IPS-11a (cell line): Measurements from ENCODE around the gene C9orf50.
"Not testable (repeated sequence)": the region's sequence is repeated elsewhere in the genome, so short reads cannot be mapped to it uniquely, and the experiment has no call there.

Experiments used
- H3K4me3 ChIP-seq: one replicate; pipeline ENCODE4 v1.5.1; 2013; ENCODE audit warnings: low read depth, low read length, control low read depth

C9orf50 gene, protein sequence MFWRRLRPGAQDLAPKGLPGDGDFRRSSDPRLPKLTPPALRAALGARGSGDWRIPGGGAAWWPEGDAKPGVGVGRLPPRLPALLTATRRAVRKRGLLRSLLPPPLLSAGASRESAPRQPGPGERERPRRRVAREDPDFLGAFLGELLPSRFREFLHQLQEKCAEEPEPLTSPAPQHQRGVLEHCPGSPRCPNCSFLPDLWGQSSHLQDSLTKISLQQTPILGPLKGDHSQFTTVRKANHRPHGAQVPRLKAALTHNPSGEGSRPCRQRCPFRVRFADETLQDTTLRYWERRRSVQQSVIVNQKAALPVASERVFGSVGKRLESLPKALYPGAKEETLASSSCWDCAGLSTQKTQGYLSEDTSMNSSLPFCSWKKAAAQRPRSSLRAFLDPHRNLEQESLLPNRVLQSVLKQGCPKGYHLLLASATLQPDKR

DNA sequence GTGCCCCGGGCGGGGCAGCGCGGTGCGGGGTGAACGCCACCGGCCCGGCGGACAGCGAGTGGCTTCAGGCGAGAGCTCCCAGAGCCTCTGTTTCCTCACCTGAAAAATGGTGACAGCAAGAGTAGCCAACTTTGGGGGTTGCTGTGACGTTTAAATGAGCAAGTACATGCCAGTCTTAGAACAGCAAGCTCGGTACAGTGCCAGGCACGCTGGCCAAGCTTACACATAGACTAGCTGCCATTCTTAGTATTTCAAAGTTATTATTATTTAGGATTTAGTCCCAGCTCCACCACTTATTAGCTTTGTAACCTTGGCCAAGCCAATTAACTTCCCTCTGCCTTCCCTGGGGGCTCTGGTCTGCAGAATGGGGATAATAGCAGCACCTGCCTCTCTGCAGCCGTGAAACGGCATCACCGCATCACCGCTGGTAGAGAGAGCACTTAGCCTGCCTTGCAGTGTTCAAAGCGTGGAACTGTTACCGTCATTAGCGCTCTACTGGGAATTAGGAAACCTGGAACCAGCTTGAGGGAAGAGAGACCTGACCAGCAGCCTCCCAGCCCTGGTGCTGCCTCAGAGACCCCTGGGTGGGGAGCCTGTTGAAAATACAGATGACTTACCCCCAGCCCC, at the start of gene C9orf50:
TSS of gene C9orf50 (minus strand) at position 433 of the 627 bp plus-strand sequence. CDS start 527 bp downstream, outside the sequence.
- peak within 1 kb of the TSS; percentile 43 for H3K4me3 ChIP-seq

DNA sequence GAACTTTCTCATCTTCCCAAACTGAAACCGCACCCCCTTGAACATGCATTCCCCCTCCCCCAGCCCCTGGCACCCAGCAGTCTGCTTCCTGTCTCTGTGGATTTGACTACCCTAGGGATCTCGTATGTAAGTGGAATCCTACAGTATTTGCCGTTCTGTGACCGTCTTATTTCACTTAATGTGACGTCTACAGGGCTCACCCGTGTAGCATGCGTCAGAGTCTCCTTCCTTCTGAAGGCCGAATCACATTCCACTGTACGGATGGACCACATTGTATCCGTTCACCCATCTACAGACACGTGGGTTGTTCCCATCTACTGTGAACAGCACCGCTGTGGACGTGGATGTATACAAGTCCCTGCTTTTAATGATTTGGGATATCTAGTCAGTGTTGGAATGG, 49.0 kb upstream of the C9orf50 start:
- H3K4me3 ChIP-seq, result no peak overlapping the region

DNA sequence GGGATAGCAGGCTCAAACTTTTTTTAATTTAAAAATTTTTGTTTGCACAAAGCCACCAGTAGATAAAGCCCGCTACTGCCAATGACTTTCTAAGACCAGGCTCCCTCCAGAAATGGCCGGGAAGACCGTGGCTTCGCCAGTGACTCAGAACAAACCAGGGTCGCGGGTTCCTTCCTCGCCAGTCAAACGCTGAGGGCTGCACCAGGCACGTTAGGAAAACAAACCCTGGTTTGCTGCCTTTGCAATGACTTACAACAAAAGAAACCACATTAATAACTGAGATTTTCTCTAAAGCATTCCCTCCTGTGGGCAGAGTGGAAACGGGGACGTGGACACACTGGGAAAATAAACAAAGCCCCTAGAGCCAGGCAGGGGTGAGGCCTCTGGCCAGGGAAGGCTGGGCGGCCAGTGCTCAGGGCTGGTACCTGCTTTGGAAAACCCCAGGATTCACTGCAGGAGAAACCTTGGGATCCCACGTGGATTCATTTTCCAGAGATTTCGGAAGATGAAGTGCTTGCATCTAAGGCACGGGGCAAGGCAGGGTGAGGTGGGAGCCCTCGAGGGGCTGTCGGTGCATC, 48.3 kb upstream of the C9orf50 start:
- H3K4me3 ChIP-seq, result no peak overlapping the region

DNA sequence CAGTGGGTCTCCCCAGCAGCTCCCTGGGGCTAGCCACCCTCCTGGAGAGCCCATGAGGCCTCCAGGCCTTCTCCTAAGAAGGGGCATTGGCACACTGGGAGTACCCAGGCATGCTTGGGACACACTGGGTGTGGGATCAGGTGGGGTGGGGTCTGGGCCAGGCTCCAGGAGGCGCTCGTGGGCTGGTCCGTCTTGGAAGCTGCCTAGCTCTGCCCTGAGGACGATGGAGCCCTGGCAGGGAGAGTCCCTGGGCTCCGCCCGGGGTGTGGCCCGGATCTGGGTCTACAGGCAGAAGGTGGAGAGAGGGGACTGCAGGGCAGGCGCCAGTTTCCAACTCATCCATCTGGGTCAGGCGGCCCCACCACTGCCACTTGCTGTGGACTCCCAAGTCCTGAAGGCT, 46.9 kb upstream of the C9orf50 start:
- no peak overlapping the region for H3K4me3 ChIP-seq

DNA sequence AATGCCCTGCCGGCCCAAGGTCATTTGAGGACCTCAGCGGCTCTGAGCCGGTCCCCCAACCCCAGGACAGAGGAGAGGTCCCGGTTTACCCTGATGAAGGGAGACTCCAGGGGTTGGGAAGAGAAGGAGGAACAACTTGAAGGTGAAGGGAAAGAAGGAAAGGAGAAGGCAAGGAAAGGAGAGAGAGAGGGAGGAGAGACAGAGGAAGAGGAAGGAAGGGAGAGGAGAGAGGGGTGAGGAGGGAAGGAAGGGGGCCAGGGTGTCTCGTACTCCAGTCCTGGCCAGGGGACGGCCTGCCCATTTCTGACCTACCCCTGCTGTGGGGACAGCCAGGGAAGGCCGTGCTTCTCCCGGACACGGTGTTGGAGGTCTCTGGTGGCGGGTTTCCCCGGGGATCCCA, 46.5 kb upstream of the C9orf50 start:
- no peak overlapping the region for H3K4me3 ChIP-seq

DNA sequence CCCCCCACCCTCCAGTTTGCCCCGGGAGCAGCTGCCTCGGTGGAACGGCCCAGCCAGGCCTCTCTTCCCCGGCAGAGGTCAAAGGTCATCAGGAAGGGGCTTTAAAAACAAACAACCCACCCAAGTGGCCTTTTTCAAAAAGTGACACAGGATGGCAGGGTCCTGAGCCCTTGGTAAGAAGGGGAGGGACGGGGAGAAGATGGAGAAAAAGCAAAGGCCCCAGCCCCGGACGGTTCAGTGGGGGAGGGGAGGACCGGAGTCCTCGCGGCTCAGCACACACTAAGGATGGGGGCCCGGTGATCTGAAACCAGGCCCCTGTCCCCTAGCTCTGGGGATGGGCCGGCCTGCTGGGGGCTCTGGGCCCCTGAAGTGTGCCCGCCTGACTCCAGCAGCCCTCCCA, 45.7 kb upstream of the C9orf50 start:
- H3K4me3 ChIP-seq, result no peak overlapping the region

DNA sequence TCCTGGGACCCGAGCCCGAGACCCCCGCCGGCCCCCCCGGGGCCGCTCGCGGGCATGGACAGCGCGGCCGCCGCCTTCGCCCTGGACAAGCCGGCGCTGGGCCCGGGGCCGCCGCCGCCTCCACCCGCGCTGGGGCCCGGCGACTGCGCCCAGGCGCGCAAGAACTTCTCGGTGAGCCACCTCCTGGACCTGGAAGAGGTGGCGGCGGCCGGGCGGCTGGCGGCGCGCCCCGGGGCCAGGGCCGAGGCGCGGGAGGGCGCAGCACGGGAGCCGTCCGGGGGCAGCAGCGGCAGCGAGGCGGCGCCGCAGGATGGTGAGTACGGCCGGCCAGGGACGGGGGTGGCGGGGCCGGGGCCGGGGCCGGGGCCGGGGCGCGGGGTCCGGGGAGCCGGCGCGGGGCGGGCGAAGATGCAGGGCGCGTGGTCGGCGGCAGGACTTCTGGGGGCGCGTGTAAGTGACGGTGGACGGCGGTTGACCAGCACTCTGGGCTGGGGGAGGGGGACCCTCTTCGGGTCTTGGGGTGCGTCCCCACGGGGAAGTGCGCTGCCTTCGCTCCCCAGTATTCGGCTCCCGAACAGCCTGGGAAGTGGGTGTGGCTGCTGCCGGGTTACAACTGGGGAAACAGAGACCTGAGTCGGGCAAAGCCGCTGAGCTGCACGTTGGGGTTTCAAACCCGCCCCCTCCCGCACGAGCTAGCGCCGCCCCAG, 45.1 kb upstream of the C9orf50 start:
- peak overlapping the region; percentile 48 for H3K4me3 ChIP-seq

DNA sequence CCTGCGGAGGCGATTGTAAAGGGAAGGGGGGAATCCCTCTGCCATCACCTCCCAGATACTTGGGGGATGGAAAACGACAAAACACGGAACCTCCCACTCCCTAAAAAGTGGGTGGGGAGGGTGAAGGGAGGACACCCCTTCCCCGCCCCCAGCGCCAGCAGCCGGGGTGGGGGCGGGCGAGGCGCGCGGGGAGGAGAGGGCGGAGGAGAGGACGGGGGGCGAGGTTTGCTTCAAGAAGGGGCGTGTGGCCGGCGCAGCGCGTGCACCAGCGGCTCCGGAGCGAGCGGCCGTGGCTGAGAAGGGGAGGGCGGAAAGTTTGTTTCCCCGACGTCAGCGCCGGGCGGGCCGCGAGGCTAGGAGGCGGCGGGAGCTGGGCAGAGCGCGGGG, 44.5 kb upstream of the C9orf50 start, which contains the start of gene PRRX2:
TSS of gene PRRX2 (plus strand) at position 259 of the 387 bp plus-strand sequence. CDS start 221 bp downstream, outside the sequence.
- peak within 1 kb of the TSS; percentile 48 for H3K4me3 ChIP-seq

DNA sequence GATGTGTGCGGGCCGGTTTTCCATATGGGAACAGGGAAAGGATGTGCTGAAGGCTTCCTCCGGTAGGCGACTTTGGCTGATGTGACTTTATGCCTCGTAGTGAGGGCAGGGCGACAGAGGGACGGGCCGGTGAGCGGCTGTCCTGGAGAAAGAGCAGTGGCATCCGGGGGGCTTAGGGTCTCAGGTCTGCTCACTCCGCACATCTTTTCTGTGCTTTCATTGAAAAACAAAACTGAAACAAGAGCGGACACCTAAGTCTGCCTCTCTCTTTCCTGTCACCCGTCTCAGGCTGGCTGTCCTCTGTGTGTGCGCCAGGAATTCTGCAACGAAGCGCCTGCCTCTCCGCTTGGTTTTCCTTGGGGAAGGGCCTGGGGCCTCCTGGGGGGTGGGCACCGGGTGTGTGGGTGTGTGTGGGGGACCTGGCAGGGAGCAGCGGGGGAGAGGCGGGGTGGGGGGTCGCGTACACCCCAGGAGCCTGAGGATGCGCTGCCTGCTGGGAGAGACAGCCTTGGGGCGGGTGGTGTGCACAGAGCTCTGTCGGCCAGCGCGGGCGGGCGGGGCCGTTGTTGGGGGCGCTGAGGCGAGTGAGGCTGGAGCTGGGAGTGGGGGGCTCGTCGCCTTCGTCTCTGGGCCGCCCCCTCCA, 44.0 kb upstream of the C9orf50 start:
- H3K4me3 ChIP-seq, result peak overlapping the region; percentile 37

DNA sequence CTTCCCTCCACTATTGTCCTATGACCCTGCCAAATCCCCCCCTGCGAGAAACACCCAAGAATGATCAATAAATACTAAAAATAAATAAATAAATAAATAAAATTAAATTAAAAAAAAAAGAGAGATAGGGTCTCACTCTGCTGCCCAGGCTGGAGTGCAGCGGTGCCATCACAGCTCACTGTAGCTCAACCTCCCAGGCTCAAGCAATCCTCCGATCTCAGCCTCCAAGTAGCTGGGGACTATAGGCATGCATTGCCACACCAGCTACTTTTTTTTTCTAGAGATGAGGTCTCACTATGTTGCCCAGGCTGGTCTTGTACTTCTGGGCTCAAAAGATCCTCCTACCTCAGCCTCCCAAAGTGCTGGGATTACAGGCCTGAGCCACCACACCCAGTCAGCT, 41.3 kb upstream of the C9orf50 start:
- not testable (repeated sequence) for H3K4me3 ChIP-seq

DNA sequence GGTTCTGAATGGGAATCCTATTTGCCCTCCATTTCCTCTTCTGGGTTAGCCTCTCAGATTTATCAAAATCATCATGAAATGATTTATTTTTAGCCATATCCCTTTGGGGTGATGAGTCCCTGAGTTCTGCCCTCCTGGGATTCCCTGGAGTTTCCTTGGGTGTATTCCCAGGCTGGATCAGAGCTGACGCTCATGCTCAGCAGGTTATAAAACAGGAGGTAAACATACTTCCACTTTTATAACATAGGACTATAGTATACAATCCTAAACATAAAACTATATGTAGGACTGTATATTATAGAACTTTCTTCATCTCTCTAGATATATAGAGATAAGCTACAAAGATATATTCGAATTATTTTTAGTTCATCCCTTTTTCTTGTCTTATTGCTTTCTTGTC, 40.1 kb upstream of the C9orf50 start:
- H3K4me3 ChIP-seq, result no peak overlapping the region

DNA sequence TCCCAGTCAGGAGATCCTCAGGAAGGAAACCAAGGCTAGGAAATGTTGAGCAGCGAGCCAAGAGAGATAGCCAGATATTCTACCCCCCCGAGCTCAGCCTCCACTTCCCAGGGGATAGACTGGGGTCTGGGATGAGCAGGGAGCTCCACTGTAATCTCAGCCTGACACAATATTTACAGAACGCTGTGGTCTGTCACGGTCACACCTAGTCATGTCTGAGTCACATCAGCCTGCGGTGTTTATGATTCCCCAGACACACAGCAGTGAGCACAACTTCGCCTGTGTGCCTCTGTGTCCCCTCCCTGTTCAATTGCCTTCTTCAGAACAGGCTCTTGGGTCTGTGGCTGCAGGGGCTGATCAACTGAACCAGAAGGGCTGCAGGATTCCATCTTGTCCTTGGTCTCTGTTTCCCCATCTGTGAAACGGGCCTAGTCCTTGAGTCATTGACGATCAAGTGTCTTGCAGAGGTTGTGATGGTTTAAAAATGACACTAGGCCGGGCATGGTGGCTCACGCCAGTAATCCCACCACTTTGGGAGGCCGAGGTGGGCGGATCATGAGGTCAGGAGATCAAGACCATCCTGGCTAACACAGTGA, 36.0 kb upstream of the C9orf50 start:
- H3K4me3 ChIP-seq, result no peak overlapping the region

DNA sequence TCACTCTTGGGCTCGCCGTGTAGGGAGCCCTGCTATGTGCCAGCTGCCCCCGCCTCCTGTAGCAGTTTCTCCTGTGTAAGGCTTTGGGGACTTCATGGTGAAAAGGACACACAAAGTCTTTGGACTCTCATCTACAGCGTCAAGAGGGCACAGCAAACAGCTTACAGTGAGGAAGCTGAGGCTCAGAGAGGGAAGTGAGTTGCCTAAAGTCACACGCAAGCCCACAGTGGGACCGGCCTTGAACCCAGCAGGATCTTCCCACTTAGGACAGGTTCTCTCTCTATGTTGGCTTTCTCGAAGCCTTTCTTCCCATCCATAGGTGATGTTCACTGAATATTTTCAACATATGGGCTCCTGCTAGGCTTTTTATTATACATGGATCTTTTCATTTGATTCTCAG, 34.8 kb upstream of the C9orf50 start:
- no peak overlapping the region for H3K4me3 ChIP-seq

DNA sequence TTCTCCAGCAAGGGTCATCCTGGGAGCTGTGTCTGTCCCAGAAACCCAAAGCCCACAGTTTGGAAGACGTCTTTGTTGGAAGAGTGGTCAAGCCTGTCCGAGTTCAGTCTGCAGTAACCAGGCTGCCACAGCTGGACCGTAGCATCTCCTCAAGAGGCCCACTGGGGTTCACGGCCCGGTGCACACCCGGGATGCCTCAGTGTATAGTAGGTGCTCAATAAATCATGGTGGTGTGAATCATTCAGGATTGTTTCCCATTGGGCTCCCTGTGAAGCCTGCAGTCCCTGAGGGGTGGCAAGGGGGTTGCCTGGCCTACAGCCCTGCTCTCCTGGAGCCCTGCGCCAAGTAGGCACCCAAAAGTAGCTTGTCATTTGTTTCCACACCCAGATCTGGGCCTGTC, 34.3 kb upstream of the C9orf50 start:
- H3K4me3 ChIP-seq, result no peak overlapping the region

DNA sequence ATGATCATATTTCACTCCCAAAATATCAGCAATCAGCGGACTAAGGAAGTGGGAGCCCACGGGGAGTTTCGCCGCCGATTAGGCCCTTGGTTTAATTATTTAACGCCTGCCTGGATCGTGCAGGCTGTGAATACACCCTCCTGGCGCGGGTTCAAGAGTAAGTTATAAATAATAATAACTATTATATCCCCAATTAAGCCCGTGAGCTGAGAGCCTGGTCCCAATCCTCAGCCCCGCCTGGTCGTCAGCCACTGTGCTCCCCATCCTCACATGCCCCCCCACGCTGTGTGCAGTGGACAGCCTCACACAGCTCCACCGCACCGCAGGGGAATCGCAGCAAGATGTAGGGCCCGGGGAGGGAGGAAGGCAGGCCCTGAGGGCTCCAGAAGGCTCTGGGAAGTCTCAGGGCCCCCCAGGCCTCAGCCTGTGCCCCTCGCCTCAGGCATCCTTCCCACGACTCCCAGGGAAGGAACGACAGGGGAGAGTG, 33.7 kb upstream of the C9orf50 start:
- H3K4me3 ChIP-seq, result no peak overlapping the region

DNA sequence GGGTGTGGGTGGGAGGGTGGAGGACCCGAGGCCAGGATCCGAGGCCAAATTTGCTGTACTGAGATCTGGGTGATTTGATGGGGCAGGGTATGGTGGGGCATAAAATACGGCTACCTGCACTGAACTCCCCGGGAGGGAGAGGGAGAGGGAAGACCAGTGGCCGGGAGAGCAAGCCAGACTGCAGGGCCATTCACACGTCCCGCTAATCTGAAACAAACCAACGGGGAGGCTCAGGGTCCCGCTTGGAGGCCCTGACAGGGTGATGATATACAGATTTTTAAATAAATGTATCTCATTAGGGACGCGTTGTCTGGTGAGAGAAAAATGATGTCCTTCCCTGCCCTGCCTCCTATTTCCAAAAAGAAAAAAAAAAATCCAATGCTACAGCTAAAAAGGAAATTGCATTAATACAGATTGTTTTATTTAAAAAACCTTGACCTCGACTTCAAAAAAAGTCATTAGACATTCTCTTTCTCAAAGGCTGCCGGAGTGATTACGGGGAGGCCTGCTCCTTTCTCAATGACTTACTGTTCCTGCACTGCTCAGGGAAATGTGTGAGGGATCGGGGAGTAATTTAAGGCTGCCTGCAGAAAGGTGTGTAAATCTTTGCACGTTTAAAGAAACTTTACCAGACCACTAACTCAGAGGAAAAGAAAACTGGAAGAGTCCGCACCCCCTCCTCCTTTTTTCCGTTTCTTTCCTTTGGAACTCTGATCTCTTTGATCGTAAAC, 33.1 kb upstream of the C9orf50 start:
- no peak overlapping the region for H3K4me3 ChIP-seq

DNA sequence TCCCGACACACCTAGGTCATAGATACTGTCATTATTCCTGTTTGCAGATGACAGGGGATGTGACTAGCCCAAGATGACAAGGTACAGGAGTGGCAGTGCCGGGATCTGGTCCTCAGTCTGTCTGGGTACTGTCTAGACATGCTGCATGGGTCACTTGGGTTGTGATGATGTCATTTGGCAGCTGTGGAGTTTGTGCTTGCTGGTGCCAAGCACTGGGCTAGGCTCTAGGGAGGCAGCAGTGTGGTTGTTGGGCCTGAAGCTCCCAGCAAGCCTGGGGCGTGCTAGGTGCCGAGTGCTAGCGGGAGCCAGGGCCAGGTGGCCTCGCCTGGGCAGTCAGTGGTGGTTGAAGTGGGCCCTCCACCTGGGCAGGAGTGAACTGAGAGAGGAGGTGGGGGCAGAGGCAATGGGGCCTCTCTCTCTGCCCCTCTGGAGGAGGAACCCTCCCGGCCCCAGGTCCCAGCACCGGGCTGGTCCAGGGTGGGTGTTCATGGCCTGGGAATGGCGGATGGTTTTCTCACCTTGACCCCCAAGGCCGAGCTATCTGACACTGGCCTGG, 29.9 kb upstream of the C9orf50 start:
- H3K4me3 ChIP-seq, result no peak overlapping the region

DNA sequence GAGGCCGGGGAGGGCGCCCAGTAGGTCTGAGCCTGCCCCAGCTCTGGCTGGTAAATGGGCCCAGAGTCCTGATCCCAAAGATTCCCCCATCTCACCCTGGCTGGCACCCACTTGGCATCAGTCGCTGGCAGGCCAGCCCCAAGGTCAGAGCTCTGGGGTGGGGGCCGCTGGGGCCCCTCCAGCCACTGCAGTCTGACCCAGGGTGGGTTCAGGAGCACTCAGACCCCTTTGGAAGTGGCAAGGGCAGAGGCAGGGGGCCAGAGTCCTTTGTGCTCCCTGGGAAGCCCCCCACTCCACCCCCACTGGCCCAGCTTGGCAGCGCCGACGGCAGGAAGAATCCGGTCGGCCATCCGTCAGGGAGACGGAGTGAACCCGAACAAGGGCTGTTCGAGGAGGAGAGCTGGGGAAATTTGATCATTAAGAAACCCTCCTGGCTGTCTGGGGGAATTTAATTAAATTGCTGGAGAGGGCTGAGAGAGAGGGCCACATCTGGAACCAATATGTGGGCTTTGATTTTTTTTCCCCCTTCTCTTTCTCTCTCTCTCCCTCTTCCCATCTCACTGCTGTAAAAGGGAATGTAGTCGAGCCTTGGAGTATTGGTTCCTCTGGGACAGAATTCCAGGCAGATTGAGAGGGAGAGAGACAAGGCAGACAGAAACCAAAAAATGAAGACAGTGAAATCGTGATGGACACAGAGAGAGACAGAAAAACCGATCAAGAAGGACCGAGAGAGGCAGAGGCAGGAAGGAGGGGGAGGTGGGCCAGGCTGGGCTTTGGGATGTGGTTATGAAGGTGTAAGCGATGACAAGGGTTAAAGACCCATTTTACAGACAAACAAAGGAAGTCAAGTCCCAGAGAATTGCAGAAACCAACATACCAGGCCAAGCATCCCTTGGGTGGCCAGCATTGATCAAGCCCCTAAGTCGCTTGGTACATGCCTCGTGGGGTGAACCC, 29.1 kb upstream of the C9orf50 start:
- no peak overlapping the region for H3K4me3 ChIP-seq
